ENCODE measurements around the gene RRP12.

The RRP12 gene

GRCh38 chr10:97311111-97311626, 90.0 kb downstream of the RRP12 start:
- no peak for DNase-seq (ENCODE audit: low spot score)

DNA sequence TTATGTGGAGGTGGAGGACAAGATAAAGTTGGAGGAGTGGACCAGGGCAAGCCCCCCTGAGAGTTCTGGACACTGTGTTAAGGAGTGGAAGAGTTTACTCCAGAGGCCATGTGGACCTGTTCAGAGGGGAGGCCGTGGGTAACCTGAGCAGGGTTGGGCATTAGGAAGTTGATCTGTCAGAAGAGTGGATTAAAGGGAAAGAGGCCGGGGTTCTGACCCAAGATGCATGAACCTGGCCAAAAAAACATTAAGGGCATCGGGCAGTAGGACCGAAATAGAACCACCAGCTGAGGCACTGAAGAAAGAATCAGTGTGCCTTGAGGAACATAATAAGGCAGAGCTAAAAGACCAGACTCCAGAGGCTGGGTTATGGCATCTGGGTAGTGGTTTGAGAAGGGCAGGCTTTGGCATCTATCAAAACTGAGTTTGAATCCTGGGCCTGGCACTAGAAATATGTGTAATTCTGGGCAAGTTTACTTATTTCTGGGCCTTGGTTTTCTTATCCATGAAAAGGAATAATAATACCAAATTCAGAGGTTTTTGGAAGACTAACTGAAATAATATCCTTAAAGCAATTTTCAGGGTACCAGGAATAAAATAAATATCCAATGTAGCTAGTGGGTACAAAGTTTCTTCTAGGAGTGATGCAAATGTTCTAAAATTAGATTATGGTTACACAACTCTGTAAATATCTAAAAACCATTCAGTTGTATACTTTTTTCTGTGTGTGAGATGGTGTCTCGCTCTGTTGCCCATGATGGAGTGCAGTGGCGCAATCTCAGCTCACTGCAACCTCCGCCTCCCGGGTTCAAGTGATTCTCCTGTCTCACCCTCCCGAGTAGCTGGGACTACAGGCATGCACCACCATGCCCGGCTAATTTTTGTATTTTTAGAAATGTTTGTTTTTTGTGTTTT, 93.0 kb downstream of the RRP12 start:
- DNase-seq (ENCODE audit: low spot score) = no peak

DNA sequence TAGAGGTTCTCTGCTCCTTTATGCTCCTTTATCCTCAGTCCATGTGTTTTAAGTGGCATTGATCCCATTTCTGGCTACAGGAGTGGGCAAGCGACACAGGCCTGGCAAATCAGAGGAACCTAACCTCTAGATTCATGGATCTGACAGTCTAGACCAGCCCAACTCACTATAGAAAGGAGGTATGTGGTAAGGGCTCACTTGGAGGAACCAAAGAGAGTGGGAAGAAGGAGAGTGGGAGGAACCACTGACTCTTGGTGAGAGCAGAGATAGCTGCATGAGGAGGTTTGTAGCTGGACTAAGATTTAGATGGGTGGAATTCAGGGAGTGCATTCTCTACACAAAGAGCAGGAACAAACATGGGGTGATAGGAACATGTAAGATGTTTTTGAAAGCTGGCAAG, 93.7 kb downstream of the RRP12 start:
- no peak for DNase-seq (ENCODE audit: low spot score)

Measured in CD4-positive, alpha-beta T cell treated with Interleukin-6 at 100 ng/mL for 8 hours (primary cell).